Mucosa of stomach (tissue), 1 donor: ENCODE results near the gene ANKRD24.
"Not testable (repeated sequence)": the region's sequence is repeated elsewhere in the genome, so short reads cannot be mapped to it uniquely, and the experiment has no call there.

Experiments used
- H3K27me3 ChIP-seq: one replicate; pipeline ENCODE4 v1.7.0; 2013; ENCODE audit warnings: mild to moderate bottlenecking, low read length; ENCODE audit not compliant: control insufficient read depth, insufficient read depth
- H3K36me3 ChIP-seq: one replicate; pipeline ENCODE4 v1.7.0; 2013; ENCODE audit warnings: low read length; ENCODE audit not compliant: control insufficient read depth, insufficient read depth
- H3K4me1 ChIP-seq: one replicate; pipeline ENCODE4 v1.7.0; 2013; ENCODE audit warnings: mild to moderate bottlenecking, low read length; ENCODE audit not compliant: control insufficient read depth, insufficient read depth
- H3K4me3 ChIP-seq: one replicate; pipeline ENCODE4 v1.7.0; 2013; ENCODE audit warnings: low read length
- H3K9ac ChIP-seq: one replicate; pipeline ENCODE4 v1.7.0; 2013; ENCODE audit warnings: mild to moderate bottlenecking, low read length, moderate library complexity
- H3K9me3 ChIP-seq: one replicate; pipeline ENCODE4 v1.7.0; 2013; ENCODE audit warnings: mild to moderate bottlenecking, low read length, moderate library complexity; ENCODE audit not compliant: control insufficient read depth
- donor health status: Pancreatic carcinoma.

ANKRD24 gene

DNA sequence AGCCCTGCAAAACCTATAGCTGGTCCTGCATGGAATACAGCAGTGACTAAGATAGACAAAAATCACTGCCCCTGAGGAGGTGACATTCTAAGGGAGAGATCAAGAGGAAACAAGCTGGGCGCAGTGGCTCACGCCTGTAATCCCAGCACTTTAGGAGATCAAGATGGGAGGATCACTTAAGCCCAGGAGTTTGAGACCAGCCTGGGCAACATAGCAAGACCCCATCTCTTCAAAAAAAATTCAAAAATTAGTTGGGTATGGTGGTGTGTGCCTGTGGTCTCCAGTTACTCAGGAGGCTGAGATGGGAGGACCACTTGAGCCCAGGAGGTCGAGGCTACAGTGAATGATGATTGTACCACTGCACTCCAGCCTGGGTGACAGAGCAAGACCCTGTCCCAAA lies 10.0 kb downstream of the ANKRD24 start:
- H3K36me3 ChIP-seq, H3K4me3 ChIP-seq, H3K9ac ChIP-seq, H3K9me3 ChIP-seq, H3K4me1 ChIP-seq: not testable (repeated sequence)
- H3K27me3 ChIP-seq: peaks cover 19% of the 10 kb centered on the region

DNA sequence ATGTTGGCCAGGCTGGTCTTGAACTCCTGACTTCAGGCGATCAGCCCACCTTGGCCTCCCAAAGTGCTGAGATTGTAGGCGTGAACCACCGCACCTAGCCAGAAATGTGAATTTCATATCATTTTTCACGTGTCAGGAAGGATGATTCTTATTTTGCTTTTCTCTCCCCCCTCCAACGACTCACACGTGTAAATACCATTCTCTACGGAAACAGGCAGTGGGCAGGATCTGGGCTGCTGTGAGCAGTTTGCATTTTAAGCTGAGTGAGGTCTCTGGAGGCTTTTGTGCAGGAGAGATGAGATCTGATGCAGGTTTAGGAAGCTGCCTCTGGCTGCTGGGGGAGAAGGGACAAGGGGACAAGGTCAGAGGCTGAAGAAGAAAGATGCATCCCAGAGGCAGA lies 11.9 kb downstream of the ANKRD24 start:
- Histone ChIP-seq H3K9me3 (no peaks in the 10 kb centered on the region), H3K4me3 (no peak overlapping the region), H3K36me3 (no peaks in the 10 kb centered on the region), H3K9ac (no peak overlapping the region), H3K4me1 (no peaks in the 10 kb centered on the region), H3K27me3 (peaks cover 28% of the 10 kb centered on the region)

DNA sequence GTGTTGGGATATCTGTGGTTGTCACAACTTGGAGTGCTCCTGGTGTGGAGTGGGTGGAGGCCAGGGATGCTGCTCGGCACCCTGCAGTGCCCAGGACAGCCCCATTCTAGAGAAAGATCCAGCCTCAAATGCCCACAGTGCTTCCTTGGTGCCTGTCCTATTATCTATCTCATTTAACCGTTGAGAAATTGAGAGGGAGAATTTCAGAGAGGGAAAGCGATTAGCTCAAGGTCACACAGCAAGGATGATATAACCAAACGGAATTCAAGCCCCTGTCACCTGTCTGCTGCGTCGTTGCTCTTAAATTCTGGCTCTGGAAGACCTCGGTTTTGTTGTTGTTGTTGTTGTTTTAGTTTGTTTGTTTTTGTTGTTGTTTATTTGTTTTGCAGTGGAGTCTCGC lies 13.5 kb downstream of the ANKRD24 start:
- Histone ChIP-seq H3K27me3 (peaks cover 28% of the 10 kb centered on the region), H3K9me3 (no peaks in the 10 kb centered on the region), H3K36me3 (no peaks in the 10 kb centered on the region), H3K4me1 (no peaks in the 10 kb centered on the region), H3K4me3 (no peak overlapping the region), H3K9ac (no peak overlapping the region)

DNA sequence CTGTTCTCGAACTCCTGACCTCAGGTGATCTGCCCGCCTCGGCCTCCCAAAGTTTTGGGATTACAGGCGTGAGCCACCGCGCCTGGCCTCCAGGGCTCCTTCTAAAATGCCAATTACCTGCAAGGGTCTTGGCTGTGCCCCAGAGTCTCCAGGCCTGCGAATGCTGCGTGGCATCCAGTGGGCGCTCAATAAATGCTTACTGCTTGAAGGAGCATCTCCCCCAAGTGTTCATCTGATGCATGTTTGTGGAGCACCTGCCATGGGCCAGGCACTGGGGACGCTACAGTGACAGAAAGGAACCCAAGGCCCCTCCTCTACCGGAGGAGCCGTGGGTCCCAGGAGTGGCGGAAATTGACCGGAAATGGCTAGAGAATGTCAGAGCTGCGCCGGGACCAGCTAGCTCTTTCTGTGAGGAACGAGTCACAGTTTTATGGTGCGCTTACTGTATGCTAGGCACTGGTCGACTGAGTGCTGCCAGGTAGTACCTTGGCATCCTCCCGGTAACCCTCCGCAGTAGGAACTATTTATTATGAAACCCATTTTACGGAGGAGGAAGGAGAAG lies 14.2 kb downstream of the ANKRD24 start:
- no peaks in the 10 kb centered on the region for H3K9me3 ChIP-seq
- H3K9ac ChIP-seq: no peak overlapping the region
- H3K27me3 ChIP-seq: peaks cover 28% of the 10 kb centered on the region
- no peaks in the 10 kb centered on the region for H3K36me3 ChIP-seq
- H3K4me1 ChIP-seq: no peaks in the 10 kb centered on the region
- no peak overlapping the region for H3K4me3 ChIP-seq

DNA sequence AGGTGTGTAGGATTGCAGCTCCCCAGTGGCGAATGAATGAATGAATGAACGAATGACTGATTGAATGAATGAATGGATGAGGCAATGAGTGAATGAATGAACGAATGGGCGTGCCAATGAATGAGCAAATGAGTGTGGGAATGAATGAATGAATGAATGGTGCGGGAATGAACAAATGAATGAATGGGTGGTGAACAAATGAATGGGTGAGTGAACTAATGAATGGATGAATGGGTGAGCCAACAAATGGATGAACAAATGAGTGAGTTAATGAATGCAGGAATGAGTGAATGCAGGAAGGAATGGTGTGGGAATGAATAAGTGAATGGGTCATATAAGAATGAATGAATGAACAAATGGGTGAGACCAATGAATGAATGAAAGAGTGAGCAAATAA lies 14.7 kb downstream of the ANKRD24 start:
- no peaks in the 10 kb centered on the region for H3K4me1 ChIP-seq
- peaks cover 28% of the 10 kb centered on the region for H3K27me3 ChIP-seq
- H3K9ac ChIP-seq: no peak overlapping the region
- H3K4me3 ChIP-seq: no peak overlapping the region
- no peaks in the 10 kb centered on the region for H3K36me3 ChIP-seq
- no peaks in the 10 kb centered on the region for H3K9me3 ChIP-seq

DNA sequence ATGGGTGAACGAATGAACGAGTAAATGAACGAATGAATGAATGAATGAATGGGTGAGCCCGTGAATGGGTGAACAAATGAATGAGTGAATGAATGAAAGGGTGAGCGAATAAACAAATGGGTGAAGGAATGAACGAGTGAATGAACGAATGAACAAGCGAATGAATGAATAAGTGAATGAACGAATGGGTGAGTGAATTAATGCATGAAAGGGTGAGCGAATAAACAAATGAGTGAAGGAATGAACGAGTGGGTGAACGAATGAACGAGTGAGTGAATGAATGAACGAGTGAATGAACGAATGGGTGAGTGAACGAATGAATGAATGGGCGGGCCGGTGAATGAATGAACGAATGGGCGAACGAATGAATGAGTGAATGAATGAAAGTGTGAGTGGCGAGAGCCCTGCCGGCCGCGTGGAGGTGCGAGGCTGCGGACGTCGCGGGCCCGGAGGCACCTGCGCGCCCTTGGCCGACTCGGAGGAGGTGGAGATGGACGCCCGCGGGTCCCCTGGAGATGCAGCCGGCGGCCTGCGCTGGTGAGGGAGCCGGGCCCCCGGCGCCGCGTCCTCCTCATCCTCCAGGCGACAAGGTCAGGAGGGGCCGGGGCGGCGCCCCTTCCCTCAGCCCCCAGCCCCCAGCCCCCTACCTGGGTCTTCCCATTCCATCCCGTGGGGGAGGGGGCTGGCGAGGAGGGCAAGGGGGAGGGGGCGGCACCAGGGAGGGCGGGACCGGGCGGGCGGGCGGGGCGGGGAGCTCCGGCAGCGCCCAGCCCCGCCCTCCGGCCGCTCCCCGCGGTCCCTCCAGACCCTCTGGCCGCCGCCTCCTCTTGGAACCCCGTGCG lies 15.4 kb downstream of the ANKRD24 start:
- Histone ChIP-seq H3K9me3 (no peaks in the 10 kb centered on the region), H3K27me3 (peaks cover 28% of the 10 kb centered on the region), H3K9ac (no peak overlapping the region), H3K4me1 (no peaks in the 10 kb centered on the region), H3K4me3 (no peak overlapping the region), H3K36me3 (no peaks in the 10 kb centered on the region)

DNA sequence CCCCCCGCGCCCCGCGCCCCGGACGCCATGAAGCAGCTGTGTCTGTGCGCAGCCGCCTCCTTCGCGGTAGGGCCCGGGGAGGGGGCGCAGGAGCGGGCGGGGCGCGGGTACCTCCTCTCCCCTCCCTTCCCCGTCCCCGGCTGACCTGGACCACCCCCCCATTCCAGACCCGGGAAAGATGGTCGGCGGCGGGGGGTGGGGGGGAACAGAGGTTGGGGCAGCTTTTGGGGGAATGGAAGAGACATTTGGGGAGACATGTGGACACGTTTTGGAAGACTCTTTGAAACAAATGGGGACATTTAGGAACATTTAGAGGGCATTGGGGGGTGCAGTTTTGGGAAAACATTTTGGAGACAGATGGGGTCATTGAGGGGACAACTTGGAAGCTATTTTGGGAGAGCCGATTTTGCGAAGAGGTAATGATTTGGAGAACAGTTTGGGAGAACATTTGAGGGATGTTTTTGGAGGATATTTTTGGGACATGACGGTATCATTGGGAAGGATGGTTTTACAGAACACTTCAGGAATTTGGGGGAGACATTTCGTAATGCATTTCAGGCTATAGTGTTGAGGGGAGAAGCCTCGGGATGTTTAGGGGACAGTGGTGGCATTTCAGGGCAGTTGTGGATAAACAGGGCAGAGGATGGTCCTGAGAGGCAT lies 16.1 kb downstream of the ANKRD24 start:
- H3K9me3 ChIP-seq: no peaks in the 10 kb centered on the region
- peaks cover 28% of the 10 kb centered on the region for H3K27me3 ChIP-seq
- H3K4me1 ChIP-seq: no peaks in the 10 kb centered on the region
- no peaks in the 10 kb centered on the region for H3K36me3 ChIP-seq
- no peak overlapping the region for H3K9ac ChIP-seq
- H3K4me3 ChIP-seq: no peak overlapping the region

DNA sequence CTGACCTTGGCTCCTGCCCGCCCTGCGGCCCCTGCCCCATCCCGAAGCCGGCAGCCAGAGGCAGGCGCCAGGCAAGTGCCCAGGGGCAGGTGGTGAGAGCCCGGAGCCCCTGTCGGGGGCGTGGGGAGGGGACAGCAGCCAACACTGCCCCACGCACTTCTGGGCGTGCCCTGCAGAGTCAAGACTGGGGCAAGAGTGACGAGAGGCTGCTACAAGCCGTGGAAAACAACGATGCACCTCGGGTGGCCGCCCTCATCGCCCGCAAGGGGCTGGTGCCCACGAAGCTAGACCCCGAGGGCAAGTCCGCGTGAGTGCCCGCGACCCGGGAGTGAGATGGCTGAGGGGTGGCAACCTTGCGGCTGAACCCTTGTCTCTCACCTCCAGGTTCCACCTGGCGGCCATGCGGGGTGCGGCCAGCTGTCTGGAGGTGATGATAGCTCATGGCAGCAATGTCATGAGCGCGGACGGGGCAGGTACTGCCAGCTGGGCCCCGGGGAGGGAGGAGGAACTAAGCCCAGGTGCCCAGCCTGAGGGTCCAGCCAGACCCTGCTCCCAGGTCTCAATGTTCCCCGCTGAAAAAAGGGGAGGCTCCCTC lies 17.3 kb downstream of the ANKRD24 start:
- Histone ChIP-seq H3K4me3 (no peak overlapping the region), H3K9me3 (no peaks in the 10 kb centered on the region), H3K27me3 (peaks cover 24% of the 10 kb centered on the region), H3K4me1 (no peaks in the 10 kb centered on the region), H3K36me3 (no peaks in the 10 kb centered on the region), H3K9ac (no peak overlapping the region)

DNA sequence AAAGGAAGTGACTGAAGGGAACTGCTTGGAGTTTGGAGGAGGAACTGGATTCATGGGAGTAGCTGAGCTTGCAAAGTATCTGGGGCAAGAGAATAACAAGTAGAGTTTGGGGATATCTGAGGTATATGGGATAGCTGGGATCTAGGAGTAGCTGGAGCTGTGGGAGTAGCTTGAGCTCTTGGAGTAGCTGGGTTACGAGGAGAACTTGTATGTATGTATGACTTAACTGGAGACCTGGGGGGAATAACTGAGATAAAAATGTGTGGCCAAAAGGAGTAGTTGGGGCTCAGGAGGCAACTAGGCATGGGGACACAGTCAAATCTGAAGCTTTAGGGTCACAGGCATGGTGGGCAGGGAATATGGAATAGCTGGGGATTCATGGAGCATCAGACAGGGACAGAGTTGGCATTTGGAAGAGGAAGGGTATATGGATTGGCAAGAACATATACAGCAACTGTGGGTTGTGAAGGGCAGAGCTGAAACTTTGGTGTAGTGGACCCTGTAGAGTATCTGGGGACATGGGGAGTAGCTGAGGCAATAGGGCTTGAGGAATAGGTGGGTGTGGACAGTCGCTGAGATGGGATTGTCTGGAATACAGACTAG lies 18.6 kb downstream of the ANKRD24 start:
- H3K9me3 ChIP-seq: no peaks in the 10 kb centered on the region
- H3K9ac ChIP-seq: no peak overlapping the region
- no peaks in the 10 kb centered on the region for H3K36me3 ChIP-seq
- H3K27me3 ChIP-seq: peaks cover 21% of the 10 kb centered on the region
- H3K4me1 ChIP-seq: no peaks in the 10 kb centered on the region
- no peak overlapping the region for H3K4me3 ChIP-seq

DNA sequence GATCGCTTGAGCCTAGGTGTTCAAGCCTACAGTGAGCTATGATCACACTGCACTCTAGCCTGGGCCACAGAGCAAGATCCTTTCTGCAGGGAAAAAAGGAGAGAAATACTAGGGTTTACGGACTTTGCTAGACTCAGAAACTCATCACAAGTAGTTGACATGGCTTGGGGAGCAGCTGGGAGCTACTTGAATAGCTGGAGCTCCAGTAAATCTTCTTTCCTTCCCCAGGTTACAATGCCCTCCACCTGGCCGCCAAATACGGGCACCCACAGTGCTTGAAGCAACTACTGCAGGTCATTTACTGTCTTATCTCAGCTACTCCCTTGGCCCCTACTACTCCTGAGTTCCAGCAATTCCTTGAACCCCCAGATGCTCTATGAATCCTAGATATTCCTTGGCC lies 19.3 kb downstream of the ANKRD24 start:
- Histone ChIP-seq H3K9ac (no peak overlapping the region), H3K4me1 (no peaks in the 10 kb centered on the region), H3K4me3 (no peak overlapping the region), H3K9me3 (no peaks in the 10 kb centered on the region), H3K36me3 (no peaks in the 10 kb centered on the region), H3K27me3 (peaks cover 16% of the 10 kb centered on the region)

DNA sequence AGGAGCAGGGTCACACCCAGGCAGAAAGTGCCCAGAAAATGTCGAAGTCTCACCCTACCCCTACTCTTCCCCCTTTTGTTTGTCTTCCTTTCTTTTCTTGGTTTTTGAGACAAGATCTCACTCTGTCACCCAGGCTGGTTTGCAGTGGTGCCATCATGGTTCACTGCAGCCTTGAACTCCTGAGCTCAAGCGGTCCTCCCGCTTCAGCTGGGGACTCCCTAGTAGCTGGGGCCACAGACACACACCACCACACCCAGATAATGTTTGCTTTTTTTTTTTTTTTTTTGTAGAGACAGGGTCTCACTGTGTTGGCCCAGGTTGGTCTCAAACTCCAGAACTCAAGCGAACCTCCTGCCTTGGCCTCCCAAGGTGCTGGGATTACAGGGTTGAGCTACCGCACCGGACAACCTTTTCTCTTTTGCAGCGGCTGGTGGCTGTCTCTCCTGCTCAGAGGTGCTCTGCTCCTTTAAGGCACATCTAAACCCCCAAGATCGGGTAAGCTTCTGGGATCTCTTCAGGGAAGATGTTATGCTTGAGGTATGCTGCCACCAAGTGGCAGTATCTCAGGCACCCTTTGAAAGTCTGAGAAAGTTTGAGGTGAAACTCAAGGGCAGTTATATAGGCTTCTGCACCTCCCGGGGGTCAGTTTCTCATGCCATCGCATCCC lies 24.5 kb downstream of the ANKRD24 start:
- H3K4me1 ChIP-seq: no peaks in the 10 kb centered on the region
- H3K27me3 ChIP-seq: no peaks in the 10 kb centered on the region
- H3K4me3 ChIP-seq: no peak overlapping the region
- no peak overlapping the region for H3K9ac ChIP-seq
- H3K36me3 ChIP-seq: no peaks in the 10 kb centered on the region
- no peaks in the 10 kb centered on the region for H3K9me3 ChIP-seq
